Measurements from ENCODE around the gene COX19. TPM values are rescaled to one million over a fixed set of nuclear protein-coding genes. Genes with fewer than 3 reads are reported as not detected.

Gene COX19
- total and polyA plus RNA-seq, 7 donors, result 5.1 to 12.7 (median 9.2) TPM

DNA sequence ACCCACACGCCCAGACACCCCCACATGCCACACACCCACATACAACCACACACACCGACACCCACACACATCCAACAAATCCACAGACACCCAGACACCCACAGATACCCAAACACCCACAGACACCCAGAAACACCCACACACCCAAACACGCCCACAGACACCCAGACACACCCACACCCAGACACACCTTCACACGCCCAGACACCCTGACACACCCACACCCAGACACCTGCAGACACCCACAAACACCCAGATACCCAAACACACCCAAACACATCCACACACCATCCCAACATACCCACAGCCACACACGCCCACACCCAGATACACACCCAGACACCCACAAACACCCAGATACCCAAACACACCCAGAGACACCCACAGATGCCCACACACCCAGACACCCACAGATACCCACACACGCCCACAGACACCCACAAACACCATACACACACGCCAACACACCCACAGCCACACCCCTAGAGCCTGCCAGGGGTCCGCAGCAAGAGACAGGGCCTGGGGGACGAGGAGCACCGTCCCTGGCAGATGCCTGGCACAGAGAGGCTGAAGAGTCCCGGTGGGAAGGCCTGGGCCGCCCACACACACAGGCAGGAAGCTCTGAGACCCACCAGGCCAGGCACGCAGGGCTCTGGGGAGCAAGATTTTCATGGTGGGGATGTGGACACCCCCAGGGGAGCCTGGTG is 36.1 kb upstream of the COX19 start:
- Histone ChIP-seq H3K27ac (no peak overlapping the region), H3K9me3 (no peaks in the 10 kb centered on the region), H3K27me3 (no peaks in the 10 kb centered on the region), H3K4me1 (peaks cover 0 to 20% (median 6%) of the 10 kb centered on the region in 4 donors), H3K4me3 (no peak overlapping the region), H3K36me3 (peaks cover 0 to 25% (median 17%) of the 10 kb centered on the region in 4 donors)
- WGBS, 2 donors, result 80 to 82% methylated on average over 13 of the region's 13 CpGs
- no peak for DNase-seq
- intact Hi-C loops (cut with DNase I), result no loop called here
- TF ChIP-seq, protein P1, sequence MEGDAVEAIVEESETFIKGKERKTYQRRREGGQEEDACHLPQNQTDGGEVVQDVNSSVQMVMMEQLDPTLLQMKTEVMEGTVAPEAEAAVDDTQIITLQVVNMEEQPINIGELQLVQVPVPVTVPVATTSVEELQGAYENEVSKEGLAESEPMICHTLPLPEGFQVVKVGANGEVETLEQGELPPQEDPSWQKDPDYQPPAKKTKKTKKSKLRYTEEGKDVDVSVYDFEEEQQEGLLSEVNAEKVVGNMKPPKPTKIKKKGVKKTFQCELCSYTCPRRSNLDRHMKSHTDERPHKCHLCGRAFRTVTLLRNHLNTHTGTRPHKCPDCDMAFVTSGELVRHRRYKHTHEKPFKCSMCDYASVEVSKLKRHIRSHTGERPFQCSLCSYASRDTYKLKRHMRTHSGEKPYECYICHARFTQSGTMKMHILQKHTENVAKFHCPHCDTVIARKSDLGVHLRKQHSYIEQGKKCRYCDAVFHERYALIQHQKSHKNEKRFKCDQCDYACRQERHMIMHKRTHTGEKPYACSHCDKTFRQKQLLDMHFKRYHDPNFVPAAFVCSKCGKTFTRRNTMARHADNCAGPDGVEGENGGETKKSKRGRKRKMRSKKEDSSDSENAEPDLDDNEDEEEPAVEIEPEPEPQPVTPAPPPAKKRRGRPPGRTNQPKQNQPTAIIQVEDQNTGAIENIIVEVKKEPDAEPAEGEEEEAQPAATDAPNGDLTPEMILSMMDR (IDR thresholded peaks at IDR 0.05), result no peak
- TF ChIP-seq POLR2A (IDR thresholded peaks at IDR 0.05), result no peak
- no peak for TF ChIP-seq POLR2AphosphoS5 (IDR thresholded peaks at IDR 0.05)
- TF ChIP-seq EP300 (IDR thresholded peaks at IDR 0.05), result no peak

DNA sequence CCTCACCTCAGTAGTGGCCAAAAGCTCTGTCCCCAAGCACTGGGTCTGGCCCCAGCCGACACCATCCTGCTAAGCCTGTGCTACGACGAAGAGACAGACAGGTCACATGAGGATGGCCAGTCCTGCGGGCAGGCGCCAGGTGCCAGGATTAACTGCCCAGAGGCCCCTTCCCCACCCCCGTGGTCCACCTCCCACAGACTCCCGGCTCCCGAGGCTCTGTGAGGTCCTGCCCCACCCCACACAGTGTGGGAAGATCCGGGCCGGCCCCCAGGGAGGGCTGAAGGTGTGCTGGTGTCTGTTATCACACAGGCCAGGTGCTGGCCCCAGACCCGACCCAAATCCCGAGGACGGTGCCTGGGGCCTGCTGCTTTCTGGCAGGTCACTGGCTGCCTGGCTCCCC is 34.9 kb upstream of the COX19 start:
- intact Hi-C loops (cut with DNase I), result no loop called here
- TF ChIP-seq, protein P1 (IDR thresholded peaks at IDR 0.05), result no peak
- TF ChIP-seq POLR2AphosphoS5 (IDR thresholded peaks at IDR 0.05) (no peak), EP300 (IDR thresholded peaks at IDR 0.05) (no peak), POLR2A (IDR thresholded peaks at IDR 0.05) (no peak)
- WGBS, 2 donors, result 91 to 93% methylated on average over 13 of the region's 13 CpGs
- peaks cover 0 to 25% (median 17%) of the 10 kb centered on the region in 4 donors for H3K36me3 ChIP-seq
- peaks cover 0 to 20% (median 6%) of the 10 kb centered on the region in 4 donors for H3K4me1 ChIP-seq
- no peak for DNase-seq
- H3K4me3 ChIP-seq, result no peak overlapping the region
- H3K9me3 ChIP-seq, result no peaks in the 10 kb centered on the region
- no peaks in the 10 kb centered on the region for H3K27me3 ChIP-seq
- no peak overlapping the region for H3K27ac ChIP-seq

DNA sequence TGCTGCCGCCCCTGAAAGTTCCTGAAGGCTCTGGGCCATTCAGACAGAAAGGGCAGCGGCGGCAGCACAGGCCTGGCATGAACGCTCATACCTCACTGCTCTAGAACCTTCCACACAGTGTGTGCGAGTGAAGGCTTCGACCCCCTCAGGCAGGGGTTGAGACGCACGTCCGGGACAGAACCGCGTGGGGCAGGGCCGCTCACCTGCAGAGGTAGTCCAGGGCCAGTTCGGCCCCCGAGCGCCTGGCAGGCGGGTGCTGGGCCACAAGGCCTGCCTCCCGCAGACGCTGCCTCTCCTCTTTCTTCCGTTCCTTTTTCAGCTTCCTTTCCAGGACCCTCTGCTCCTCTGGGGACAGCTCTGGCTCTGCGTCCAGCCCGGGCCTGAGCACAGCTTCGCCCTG is 34.4 kb upstream of the COX19 start:
- Histone ChIP-seq H3K27ac (no peak overlapping the region), H3K4me1 (peaks cover 0 to 20% (median 6%) of the 10 kb centered on the region in 4 donors), H3K27me3 (no peaks in the 10 kb centered on the region), H3K9me3 (no peaks in the 10 kb centered on the region), H3K36me3 (peaks cover 0 to 26% (median 17%) of the 10 kb centered on the region in 4 donors), H3K4me3 (no peak overlapping the region)
- intact Hi-C loops (cut with DNase I), result no loop called here
- WGBS, 2 donors, result 96 to 97% methylated on average over 22 of the region's 22 CpGs
- TF ChIP-seq POLR2AphosphoS5 (IDR thresholded peaks at IDR 0.05) (no peak), POLR2A (IDR thresholded peaks at IDR 0.05) (no peak), EP300 (IDR thresholded peaks at IDR 0.05) (no peak)
- TF ChIP-seq, protein P1 (IDR thresholded peaks at IDR 0.05), result no peak
- DNase-seq, result no peak

DNA sequence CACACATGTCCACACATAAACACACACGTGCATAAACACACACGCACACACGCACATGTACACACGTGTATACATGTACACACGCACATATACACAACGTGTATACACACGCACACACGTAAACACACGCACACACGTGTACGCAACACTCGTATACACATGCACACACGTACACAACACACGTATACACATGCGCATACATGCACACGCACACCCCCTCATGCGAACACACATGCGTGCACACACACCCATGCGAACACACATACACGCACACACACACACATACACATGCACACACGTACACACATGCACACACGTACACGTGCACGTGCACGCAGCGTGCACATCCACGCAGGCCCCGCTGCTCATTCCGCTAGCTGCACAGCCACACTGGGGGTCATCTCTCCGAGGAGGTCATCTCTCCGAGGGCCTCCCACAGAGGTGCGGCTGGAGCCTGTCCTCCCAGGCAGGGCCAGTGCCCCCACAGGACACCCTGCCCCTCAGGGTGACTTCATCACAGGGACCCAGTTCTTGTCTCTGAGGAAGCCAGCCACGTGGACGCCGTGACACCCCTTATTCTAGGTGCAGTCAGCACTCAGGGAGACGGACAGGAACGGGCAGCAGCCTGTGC is 33.5 kb upstream of the COX19 start:
- Histone ChIP-seq H3K27me3 (no peaks in the 10 kb centered on the region), H3K9me3 (no peaks in the 10 kb centered on the region), H3K36me3 (peaks cover 0 to 28% (median 17%) of the 10 kb centered on the region in 4 donors), H3K4me1 (peaks cover 0 to 18% (median 6%) of the 10 kb centered on the region in 4 donors), H3K27ac (no peak overlapping the region), H3K4me3 (no peak overlapping the region)
- intact Hi-C loops (cut with DNase I), result no loop called here
- 93 to 95% methylated on average over 37 of the region's 37 CpGs for WGBS, 2 donors
- TF ChIP-seq POLR2A (IDR thresholded peaks at IDR 0.05) (no peak), POLR2AphosphoS5 (IDR thresholded peaks at IDR 0.05) (no peak), EP300 (IDR thresholded peaks at IDR 0.05) (no peak)
- TF ChIP-seq, protein P1 (IDR thresholded peaks at IDR 0.05), result no peak
- no peak for DNase-seq
